Esophagus (tissue), 2 donors: ENCODE data around the gene TAF12. TPM values are rescaled to one million over a fixed set of nuclear protein-coding genes. Genes with fewer than 3 reads are reported as not detected.
A peak's percentile ranks its signal among the peaks of the same experiment; 100 is the strongest.
"Not testable (repeated sequence)": the region's sequence is repeated elsewhere in the genome, so short reads cannot be mapped to it uniquely, and the experiment has no call there.

Experiments
- H3K27ac ChIP-seq, 2 donors: one replicate each; pipeline ENCODE4 v1.5.1; 2013; ENCODE audit warnings: low read depth in 2 of 2, mild to moderate bottlenecking in 2 of 2, inconsistent platforms in 1 of 2, low read length in 1 of 2, moderate library complexity in 1 of 2
- H3K27me3 ChIP-seq, 2 donors: one replicate each; pipeline ENCODE4 v1.6.1; 2013; ENCODE audit warnings: low read length in 2 of 2, control low read depth in 1 of 2, mild to moderate bottlenecking in 1 of 2; ENCODE audit not compliant: insufficient read depth in 2 of 2, control insufficient read depth in 1 of 2
- H3K36me3 ChIP-seq, 2 donors: one replicate each; pipeline ENCODE4 v1.6.1; 2013; ENCODE audit warnings: low read length in 1 of 2; ENCODE audit not compliant: control insufficient read depth in 2 of 2, insufficient read depth in 2 of 2
- H3K4me1 ChIP-seq, 2 donors: one replicate each; pipeline ENCODE4 v1.6.1; 2013; ENCODE audit warnings: low read length in 1 of 2; ENCODE audit not compliant: control insufficient read depth in 2 of 2, insufficient read depth in 2 of 2
- H3K4me3 ChIP-seq, 2 donors: one replicate each; pipeline ENCODE4 v1.5.1; 2013; ENCODE audit warnings: low read length in 2 of 2, mild to moderate bottlenecking in 2 of 2, low read depth in 1 of 2, moderate library complexity in 1 of 2
- H3K9me3 ChIP-seq, 2 donors: one replicate each; pipeline ENCODE4 v1.6.1; 2013; ENCODE audit warnings: mild to moderate bottlenecking in 2 of 2, low read depth in 1 of 2, low read length in 1 of 2, moderate library complexity in 1 of 2; ENCODE audit not compliant: control insufficient read depth in 2 of 2, insufficient read depth in 1 of 2
- WGBS, 2 donors: extraction: QIAGEN DNeasy Blood & Tissue Kit; methylation state at CpG; one replicate each; pipeline ENCODE4 v1.1.7; 2013; 5-methylcytosine and 5-hydroxymethylcytosine counted together
- polyA plus RNA-seq, 2 donors: library from polyadenylated mRNA; stranded (reverse); fragments of 200-250 nt; gene quantifications; one replicate each; pipeline ENCODE4 v1.2.3, GENCODE V29; 2013
- donor health status: healthy with polysubstance abuse.
- donor health status: Bipolar disorder and iron deficiency.

Gene TAF12
- polyA plus RNA-seq, 2 donors, result 19.3 to 25.2 TPM

- Histone ChIP-seq H3K27ac (peak overlapping the region in 1 of 2 donors; percentile 14), H3K4me1 (peaks cover 0 to 5% of the 10 kb centered on the region in 2 donors), H3K36me3 (peaks cover 9 to 25% of the 10 kb centered on the region in 2 donors), H3K4me3 (no peak overlapping the region), H3K27me3 (no peaks in the 10 kb centered on the region), H3K9me3 (no peaks in the 10 kb centered on the region)
- 83 to 86% methylated on average over 1 of the region's 1 CpG for WGBS, 2 donors
Observed at GRCh38 chr1:28577052-28577678, 65.7 kb downstream of the TAF12 start.

- Histone ChIP-seq H3K36me3 (peaks cover 14 to 23% of the 10 kb centered on the region in 2 donors), H3K4me1 (no peaks in the 10 kb centered on the region), H3K27me3 (no peaks in the 10 kb centered on the region), H3K4me3 (no peak overlapping the region), H3K27ac (no peak overlapping the region), H3K9me3 (no peaks in the 10 kb centered on the region)
- WGBS, 2 donors, result 96 to 97% methylated on average over 11 of the region's 11 CpGs
Observed at GRCh38 chr1:28573564-28573963, 69.3 kb downstream of the TAF12 start.

- H3K9me3 ChIP-seq, H3K27ac ChIP-seq, H3K4me3 ChIP-seq, H3K27me3 ChIP-seq, H3K4me1 ChIP-seq: not testable (repeated sequence)
- H3K36me3 ChIP-seq, result peaks cover 14 to 21% of the 10 kb centered on the region in 2 donors
- WGBS, 2 donors, result 86 to 90% methylated on average over 12 of the region's 12 CpGs
Observed at GRCh38 chr1:28572891-28573290, 70.0 kb downstream of the TAF12 start.

GRCh38 chr1:28571911-28572310, 71.0 kb downstream of the TAF12 start:
- Histone ChIP-seq H3K27ac (no peak overlapping the region), H3K9me3 (no peaks in the 10 kb centered on the region), H3K4me3 (no peak overlapping the region), H3K27me3 (no peaks in the 10 kb centered on the region), H3K4me1 (no peaks in the 10 kb centered on the region), H3K36me3 (peaks cover 13 to 21% of the 10 kb centered on the region in 2 donors)
- WGBS, 2 donors, result 87 to 94% methylated on average over 4 of the region's 4 CpGs

- H3K4me1 ChIP-seq, result no peaks in the 10 kb centered on the region
- peaks cover 14 to 19% of the 10 kb centered on the region in 2 donors for H3K36me3 ChIP-seq
- no peak overlapping the region for H3K27ac ChIP-seq
- WGBS, 2 donors, result 80 to 91% methylated on average over 2 of the region's 2 CpGs
- no peaks in the 10 kb centered on the region for H3K9me3 ChIP-seq
- no peak overlapping the region for H3K4me3 ChIP-seq
- no peaks in the 10 kb centered on the region for H3K27me3 ChIP-seq
Observed at GRCh38 chr1:28566931-28567330, 75.9 kb downstream of the TAF12 start.

- Histone ChIP-seq H3K4me1 (no peaks in the 10 kb centered on the region), H3K4me3 (no peak overlapping the region), H3K9me3 (no peaks in the 10 kb centered on the region), H3K36me3 (peaks cover 10 to 16% of the 10 kb centered on the region in 2 donors), H3K27ac (peak overlapping the region in 1 of 2 donors; percentile 44), H3K27me3 (no peaks in the 10 kb centered on the region)
- 76 to 78% methylated on average over 6 of the region's 6 CpGs for WGBS, 2 donors
Observed at GRCh38 chr1:28565726-28566125, 77.1 kb downstream of the TAF12 start.

- H3K9me3 ChIP-seq, result no peaks in the 10 kb centered on the region
- no peaks in the 10 kb centered on the region for H3K4me1 ChIP-seq
- H3K36me3 ChIP-seq, result peaks cover 10 to 18% of the 10 kb centered on the region in 2 donors
- H3K27ac ChIP-seq, result peak overlapping the region in 1 of 2 donors; percentile 44
- H3K27me3 ChIP-seq, result no peaks in the 10 kb centered on the region
- WGBS, 2 donors, result 88% methylated on average over 7 of the region's 7 CpGs
- H3K4me3 ChIP-seq, result no peak overlapping the region
Observed at GRCh38 chr1:28565040-28565439, 77.8 kb downstream of the TAF12 start.

DNA sequence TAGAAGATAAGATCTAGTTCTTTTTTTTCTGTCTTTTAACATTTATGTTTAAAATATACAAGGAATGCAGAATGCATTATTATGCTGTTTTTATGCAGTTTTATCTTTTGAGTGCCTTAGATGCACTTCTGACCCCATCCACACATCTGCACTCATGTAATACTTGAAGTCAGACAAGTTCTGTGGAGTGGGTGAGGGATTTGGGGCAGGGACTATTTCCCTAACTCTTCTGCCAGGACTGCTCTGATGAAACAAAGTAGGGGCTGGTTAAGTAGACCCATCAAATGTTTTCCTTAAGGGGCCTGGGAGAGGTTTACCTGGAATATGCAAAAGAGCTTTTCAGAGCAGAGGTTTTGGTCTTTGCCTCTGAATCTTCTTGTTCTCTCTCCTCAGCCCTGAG, 78.6 kb downstream of the TAF12 start:
- H3K4me1 ChIP-seq, result no peaks in the 10 kb centered on the region
- H3K36me3 ChIP-seq, result peaks cover 10 to 20% of the 10 kb centered on the region in 2 donors
- no peak overlapping the region for H3K27ac ChIP-seq

GRCh38 chr1:28560886-28561285, 82.0 kb downstream of the TAF12 start:
- Histone ChIP-seq H3K36me3 (peaks cover 2 to 14% of the 10 kb centered on the region in 2 donors), H3K9me3 (no peaks in the 10 kb centered on the region), H3K4me1 (no peaks in the 10 kb centered on the region), H3K27ac (no peak overlapping the region), H3K27me3 (no peaks in the 10 kb centered on the region), H3K4me3 (no peak overlapping the region)
- WGBS, 2 donors, result 92 to 96% methylated on average over 3 of the region's 3 CpGs

More for the DNA sequence above, 78.6 kb downstream of the TAF12 start:
- Histone ChIP-seq H3K4me3 (no peak overlapping the region), H3K27me3 (no peaks in the 10 kb centered on the region), H3K9me3 (no peaks in the 10 kb centered on the region)
